Stimulated activated CD4-positive, alpha-beta T cell treated with anti-CD3 and anti-CD28 coated beads, Interleukin-15, amount 100 ng/mL, for 1 hour (primary cell): Measurements from ENCODE around the gene C18orf54.
"Not testable (repeated sequence)": the region's sequence is repeated elsewhere in the genome, so short reads cannot be mapped to it uniquely, and the experiment has no call there.

Experiments used
- DNase-seq, 2 donors: peaks; one replicate each; pipeline ENCODE4 v3.0.0-alpha.2; 2020; ENCODE audit warnings: low read depth in 1 of 2, low spot score in 1 of 2

C18orf54 gene

GRCh38 chr18:54386800-54387495 lies 29.2 kb downstream of the C18orf54 start:
- not testable (repeated sequence) for DNase-seq

- no peak for DNase-seq
Observed at GRCh38 chr18:54387631-54388030, 29.9 kb downstream of the C18orf54 start.

GRCh38 chr18:54388203-54389142 lies 30.8 kb downstream of the C18orf54 start:
- no peak for DNase-seq

GRCh38 chr18:54389143-54389505 lies 31.4 kb downstream of the C18orf54 start:
- no peak for DNase-seq

GRCh38 chr18:54390838-54391237 lies 33.1 kb downstream of the C18orf54 start:
- no peak for DNase-seq

- DNase-seq = no peak
Observed at GRCh38 chr18:54392543-54393023, 34.9 kb downstream of the C18orf54 start.

GRCh38 chr18:54393648-54394294 lies 36.1 kb downstream of the C18orf54 start:
- DNase-seq = no peak

GRCh38 chr18:54396760-54397159 lies 39.1 kb downstream of the C18orf54 start:
- DNase-seq = no peak

GRCh38 chr18:54405290-54405689 lies 47.6 kb downstream of the C18orf54 start:
- no peak for DNase-seq

GRCh38 chr18:54411781-54412180 lies 54.1 kb downstream of the C18orf54 start:
- DNase-seq = no peak

- DNase-seq = no peak
Observed at GRCh38 chr18:54415086-54415485, 57.4 kb downstream of the C18orf54 start.

- no peak for DNase-seq
Observed at GRCh38 chr18:54416436-54416835, 58.7 kb downstream of the C18orf54 start.

GRCh38 chr18:54423831-54424230 lies 66.1 kb downstream of the C18orf54 start:
- DNase-seq = no peak

GRCh38 chr18:54426085-54426665 lies 68.5 kb downstream of the C18orf54 start:
- DNase-seq = no peak
